ENCODE measurements around the gene FLYWCH1.

GRCh38 chr16:2976673-2977072 lies 64.9 kb downstream of the FLYWCH1 start:
- no peak for TF ChIP-seq CTCF (conservative IDR thresholded peaks at IDR 0.05 in 1 of 2, IDR thresholded peaks at IDR 0.05 in 1 of 2; ENCODE audit: low read depth in 1 of 2, low read length in 2 of 2)
- TF ChIP-seq EZH2 (IDR thresholded peaks at IDR 0.05; ENCODE audit: low read length, missing control alignments) = no peak

All from fibroblast of lung (primary cell).